GM12873 (cell line): ENCODE data around the gene PDE4D.

Experiments
- TF ChIP-seq, protein P1 (sequence below): IDR thresholded peaks from 2 replicates; pipeline ENCODE4 v1.5.1; 2012; ENCODE audit warnings: low read depth, mild to moderate bottlenecking, moderate library complexity, low read length, control low read depth; ENCODE audit not compliant: insufficient read depth; ENCODE audit errors: missing control alignments

PDE4D gene

DNA sequence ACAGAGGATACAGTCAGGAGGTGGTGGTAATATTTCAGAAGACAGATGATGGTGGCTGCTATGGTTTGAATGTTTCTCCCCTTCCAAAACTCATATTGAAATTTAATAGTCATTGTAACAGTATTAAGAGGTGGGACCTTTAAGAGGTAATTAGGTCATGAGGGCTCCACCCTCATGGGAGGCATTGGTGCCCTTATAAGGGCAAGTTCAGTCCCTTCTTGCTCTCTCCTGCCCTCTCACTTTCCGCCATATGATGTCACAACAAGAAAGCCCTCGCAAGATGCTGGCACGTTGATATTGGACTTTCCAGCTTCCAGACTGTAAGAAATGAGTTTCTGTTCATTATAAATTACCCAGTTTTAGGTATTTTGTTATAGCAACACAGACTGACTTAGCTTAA is 274.9 kb downstream of the PDE4D start:
- TF ChIP-seq, protein P1, sequence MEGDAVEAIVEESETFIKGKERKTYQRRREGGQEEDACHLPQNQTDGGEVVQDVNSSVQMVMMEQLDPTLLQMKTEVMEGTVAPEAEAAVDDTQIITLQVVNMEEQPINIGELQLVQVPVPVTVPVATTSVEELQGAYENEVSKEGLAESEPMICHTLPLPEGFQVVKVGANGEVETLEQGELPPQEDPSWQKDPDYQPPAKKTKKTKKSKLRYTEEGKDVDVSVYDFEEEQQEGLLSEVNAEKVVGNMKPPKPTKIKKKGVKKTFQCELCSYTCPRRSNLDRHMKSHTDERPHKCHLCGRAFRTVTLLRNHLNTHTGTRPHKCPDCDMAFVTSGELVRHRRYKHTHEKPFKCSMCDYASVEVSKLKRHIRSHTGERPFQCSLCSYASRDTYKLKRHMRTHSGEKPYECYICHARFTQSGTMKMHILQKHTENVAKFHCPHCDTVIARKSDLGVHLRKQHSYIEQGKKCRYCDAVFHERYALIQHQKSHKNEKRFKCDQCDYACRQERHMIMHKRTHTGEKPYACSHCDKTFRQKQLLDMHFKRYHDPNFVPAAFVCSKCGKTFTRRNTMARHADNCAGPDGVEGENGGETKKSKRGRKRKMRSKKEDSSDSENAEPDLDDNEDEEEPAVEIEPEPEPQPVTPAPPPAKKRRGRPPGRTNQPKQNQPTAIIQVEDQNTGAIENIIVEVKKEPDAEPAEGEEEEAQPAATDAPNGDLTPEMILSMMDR = no peak

DNA sequence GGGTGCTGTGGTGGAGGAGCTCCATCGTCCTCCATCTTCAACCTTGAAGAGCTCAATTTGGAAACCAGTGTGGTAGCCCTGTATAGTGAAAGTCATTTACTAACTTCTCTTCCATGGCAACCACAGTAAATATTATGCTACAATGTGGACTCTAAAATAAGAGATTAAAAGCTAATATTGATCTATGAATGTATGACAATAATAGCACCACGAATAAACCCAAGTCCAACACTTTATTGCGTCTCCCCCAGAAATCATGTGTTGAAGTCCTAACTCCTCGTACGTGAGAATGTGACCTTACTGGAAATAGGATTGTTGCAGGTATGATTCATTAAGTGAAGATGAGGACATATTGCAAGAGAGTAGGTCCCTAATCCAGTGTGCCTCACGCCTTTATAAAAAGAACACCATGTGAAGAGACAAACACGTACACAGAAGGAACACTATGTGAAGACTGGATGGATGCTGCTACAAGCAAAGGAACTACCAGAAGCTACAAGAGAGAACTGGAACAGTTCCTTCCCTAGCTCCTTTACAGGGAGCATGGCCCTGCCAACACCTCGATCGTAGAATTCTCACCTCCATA is 276.2 kb downstream of the PDE4D start:
- TF ChIP-seq, protein P1 = no peak

DNA sequence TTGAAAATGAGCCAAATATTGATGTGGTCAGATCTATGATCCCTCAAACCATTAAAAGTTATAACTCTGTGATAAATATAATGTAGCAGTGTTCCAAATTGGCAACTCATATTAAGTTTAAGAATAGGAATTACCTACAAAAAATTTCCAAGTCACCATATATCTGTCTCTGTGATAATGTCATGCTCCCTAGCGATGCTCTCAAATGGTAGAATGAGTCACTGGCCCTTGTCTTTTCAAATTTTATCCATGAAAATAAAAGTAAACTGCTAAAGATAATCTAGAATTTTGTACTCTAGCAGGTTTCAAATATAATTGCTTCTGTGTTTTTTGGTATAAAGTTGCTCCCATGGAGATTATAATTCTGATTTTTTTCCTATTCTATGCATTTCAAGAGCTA is 277.1 kb downstream of the PDE4D start:
- TF ChIP-seq, protein P1 = no peak

DNA sequence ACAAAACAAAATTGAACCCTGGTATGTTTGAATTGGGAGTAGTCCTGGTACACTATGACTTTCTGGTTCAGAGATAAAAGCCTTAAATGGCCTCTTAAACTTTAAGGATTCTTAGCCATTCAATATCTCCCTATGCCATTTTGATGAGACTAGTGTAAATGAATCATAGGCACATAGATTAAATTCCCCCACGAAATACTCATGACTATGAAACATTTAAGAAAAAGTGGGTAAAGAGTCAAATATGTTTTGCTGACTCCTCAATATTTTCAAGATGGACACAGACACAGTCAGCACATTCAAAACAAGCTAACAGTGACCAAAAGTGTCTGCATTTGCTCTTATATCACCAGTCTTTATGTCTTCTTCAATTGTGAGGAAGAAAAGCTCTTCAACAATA is 278.3 kb downstream of the PDE4D start:
- TF ChIP-seq, protein P1 = no peak

DNA sequence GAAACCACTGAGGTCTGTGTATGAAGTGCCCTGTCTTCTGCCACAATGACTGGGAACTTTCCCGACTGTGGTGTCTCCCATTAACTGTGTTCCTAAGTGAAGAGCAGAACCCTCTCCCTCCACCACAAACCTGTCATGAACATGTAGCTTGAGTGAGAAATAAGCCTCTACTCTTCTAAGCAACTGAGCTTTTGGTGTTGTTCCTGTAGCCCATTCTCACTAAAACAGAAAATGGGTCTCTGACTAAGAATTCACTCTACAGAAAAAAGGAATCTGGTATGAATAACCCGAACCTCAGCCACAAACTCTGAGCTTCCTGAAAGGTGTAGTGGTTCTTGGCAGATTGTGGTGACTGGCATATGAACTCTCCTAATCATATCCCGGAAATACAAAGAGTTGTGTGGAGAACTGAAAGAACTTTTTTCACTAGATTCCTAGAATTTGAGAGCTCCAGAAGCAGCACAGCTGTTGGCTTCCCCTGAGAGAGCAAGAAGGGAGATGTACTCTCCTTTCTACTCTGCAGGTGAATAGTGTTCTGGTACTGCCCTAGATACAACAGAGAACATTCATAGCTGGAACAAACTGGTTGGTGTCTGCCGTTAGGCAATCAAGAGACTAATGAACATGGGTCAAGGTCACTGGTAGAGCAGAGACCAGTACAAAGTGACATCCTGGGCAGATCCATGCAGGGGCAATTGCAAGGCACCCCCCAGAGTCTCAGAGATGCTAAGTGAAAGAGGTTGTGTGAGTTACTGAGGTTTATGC is 283.8 kb downstream of the PDE4D start:
- TF ChIP-seq, protein P1 = no peak

DNA sequence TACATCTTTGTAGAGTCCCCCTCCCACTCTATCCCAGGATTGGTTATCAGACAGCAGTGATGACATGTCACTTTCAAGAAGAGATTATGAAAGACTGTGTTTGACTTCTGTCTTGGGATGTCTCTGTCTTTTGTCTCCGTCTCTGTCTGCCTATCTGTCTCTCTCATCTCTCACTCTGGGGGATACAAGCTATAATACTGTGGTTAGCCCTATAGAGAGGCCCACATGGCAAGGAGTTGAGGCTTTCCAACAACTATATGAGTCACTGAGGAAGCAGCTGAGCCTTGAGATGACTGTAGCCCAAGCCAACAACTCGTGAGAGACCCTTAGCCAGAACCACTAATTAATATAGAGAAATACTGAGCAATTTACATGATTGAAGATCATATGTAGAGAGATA is 284.8 kb downstream of the PDE4D start:
- TF ChIP-seq, protein P1 = no peak

DNA sequence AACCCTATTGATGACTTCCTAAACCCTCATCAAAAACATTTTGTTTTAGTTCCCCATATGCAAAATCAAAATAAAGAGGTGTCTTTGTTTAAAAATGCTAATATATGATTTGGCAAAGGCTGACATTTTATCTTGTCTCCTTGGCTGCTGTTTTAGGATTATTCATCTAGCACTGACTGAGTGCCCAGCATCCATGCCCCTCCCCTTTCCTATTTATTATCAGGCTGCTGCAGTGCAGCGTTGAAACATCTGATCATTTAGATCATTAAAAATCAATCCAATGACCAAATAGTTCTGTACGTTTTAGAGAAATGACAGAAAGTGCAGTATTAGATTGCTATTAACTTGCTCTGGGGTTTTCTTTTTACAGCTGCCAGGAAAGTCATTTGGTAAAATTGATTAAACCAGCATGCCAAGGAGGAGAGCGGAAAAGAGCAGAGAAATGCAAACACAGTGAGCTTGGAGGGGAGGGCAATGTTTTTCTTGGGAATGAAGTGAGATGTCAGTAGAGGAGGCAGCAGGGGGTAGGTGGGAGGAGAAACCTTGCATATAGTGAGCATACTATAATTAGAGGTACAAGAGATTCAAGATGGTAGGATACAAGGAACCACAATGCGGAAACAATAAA is 286.3 kb downstream of the PDE4D start:
- TF ChIP-seq, protein P1 = no peak
